Brain microvascular endothelial cell (primary cell): ENCODE measurements around the gene VIPR2.

Source experiments
- DNase-seq: peaks from one replicate; pipeline ENCODE4 v3.0.0-alpha.2; 2020
- H3K27ac ChIP-seq: fragments of 250-450 bp; sonication (Bioruptor Pico); 2 replicates; pipeline ENCODE4 v1.5.1; 2020; ENCODE audit warnings: mild to moderate bottlenecking, moderate library complexity
- H3K27me3 ChIP-seq: fragments of 250-450 bp; sonication (Bioruptor Pico); replicated peaks from 2 replicates; pipeline ENCODE4 v1.5.1; 2020; ENCODE audit warnings: mild to moderate bottlenecking
- H3K36me3 ChIP-seq: fragments of 250-450 bp; sonication (Bioruptor Pico); replicated peaks from 2 replicates; pipeline ENCODE4 v1.5.1; 2020; ENCODE audit warnings: mild to moderate bottlenecking
- H3K4me3 ChIP-seq: 2 replicates; pipeline ENCODE4 v1.5.1; 2011; ENCODE audit warnings: low read depth, mild to moderate bottlenecking, control low read depth, low read length, moderate library complexity
- CTCF ChIP-seq: IDR thresholded peaks from 2 replicates; pipeline ENCODE4 v1.5.1; 2011; ENCODE audit warnings: low read depth, mild to moderate bottlenecking, moderate library complexity, low read length, control low read depth, inconsistent platforms; ENCODE audit errors: missing control alignments
- in situ Hi-C: cut with HindIII; loops from 2 replicates; pipeline ENCODE4 v1.10.0; 2017; ENCODE audit warnings: low sequenced_read_pairs, low pct_ligation_motif_present

VIPR2 gene

GRCh38 chr7:159159731-159160130 is 15.1 kb upstream of the VIPR2 start:
- Histone ChIP-seq H3K27ac (no peak overlapping the region), H3K4me3 (no peak overlapping the region), H3K36me3 (no peaks in the 10 kb centered on the region), H3K27me3 (no peaks in the 10 kb centered on the region)
- DNase-seq, result no peak
- in situ Hi-C loops, result no loop called here
- no peak for TF ChIP-seq CTCF

DNA sequence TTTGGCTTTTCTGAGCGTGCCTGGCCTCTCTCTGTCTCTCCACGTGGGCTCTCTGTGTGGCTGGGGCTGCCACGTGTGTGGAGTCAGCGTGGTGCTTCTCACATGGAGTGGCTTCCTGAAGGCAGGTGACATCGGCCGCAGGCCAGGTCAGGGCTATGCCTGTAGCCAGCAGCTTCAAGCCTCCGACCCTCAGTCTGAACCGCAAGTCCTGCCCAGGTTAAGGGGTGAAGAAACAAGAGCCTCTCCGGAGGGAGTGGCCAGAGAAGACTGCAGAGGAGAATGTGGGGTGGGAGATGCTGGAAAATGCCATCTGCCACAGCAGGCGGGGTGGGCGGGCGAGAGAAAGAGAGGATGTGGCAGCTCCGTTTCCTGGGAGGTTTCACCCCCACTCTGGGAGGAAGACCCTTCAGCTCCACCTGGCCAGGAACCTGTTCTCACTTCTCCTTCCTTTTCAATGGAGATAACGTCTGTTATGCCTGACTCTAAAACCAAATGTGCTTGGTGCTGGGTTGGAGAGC is 14.3 kb upstream of the VIPR2 start:
- TF ChIP-seq CTCF, result no peak
- Histone ChIP-seq H3K27me3 (no peaks in the 10 kb centered on the region), H3K27ac (no peak overlapping the region), H3K4me3 (no peak overlapping the region), H3K36me3 (no peaks in the 10 kb centered on the region)
- DNase-seq, result no peak
- in situ Hi-C loops, result no loop called here

DNA sequence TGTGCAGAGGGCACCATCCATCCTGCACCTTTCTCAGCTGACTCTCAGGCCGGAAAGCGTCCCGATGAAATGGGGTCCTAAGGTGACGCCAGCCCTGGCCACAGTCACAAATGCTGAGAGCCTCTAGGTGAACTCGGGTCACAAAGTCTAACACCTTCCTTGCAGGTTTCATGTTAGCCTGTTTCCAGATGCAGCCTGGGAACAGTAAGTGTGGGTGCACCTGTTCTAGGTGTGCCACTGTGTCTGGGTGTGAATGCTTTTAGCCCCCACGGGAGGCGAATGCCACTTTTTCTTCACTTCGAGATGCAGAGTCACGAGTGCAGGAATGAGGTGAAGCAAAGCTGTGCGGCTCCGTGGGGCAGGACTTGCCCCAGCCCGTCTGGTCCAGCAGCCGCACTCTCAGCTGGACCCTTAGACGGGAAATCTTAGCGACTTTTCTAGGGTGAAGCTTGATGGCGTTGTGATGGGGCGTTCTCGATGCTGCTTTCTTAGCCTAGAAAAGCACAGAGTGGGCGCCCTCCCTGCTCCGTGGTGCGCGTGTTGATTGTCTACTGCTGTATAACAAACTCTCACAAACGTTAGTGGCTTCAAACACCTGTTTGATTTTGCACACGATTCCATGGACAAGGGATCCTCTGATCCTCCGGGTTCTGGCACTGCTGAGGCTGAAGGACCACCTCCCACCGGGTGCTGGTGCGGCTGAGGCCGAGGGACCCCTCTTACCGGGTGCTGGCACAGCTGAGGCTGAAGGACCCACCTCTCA is 13.6 kb upstream of the VIPR2 start:
- Histone ChIP-seq H3K4me3 (no peak overlapping the region), H3K27ac (no peak overlapping the region), H3K36me3 (no peaks in the 10 kb centered on the region), H3K27me3 (no peaks in the 10 kb centered on the region)
- in situ Hi-C loops, result no loop called here
- TF ChIP-seq CTCF, result no peak
- DNase-seq, result no peak

- H3K36me3 ChIP-seq, result no peaks in the 10 kb centered on the region
- TF ChIP-seq CTCF, result no peak
- DNase-seq, result no peak
- in situ Hi-C loops, result no loop called here
- no peaks in the 10 kb centered on the region for H3K27me3 ChIP-seq
- H3K4me3 ChIP-seq, result no peak overlapping the region
- no peak overlapping the region for H3K27ac ChIP-seq
Measured at GRCh38 chr7:159157714-159158113, 13.0 kb upstream of the VIPR2 start.

- no peak overlapping the region for H3K4me3 ChIP-seq
- H3K27ac ChIP-seq, result no peak overlapping the region
- DNase-seq, result no peak
- no peak for TF ChIP-seq CTCF
- in situ Hi-C loops, result no loop called here
- H3K36me3 ChIP-seq, result no peaks in the 10 kb centered on the region
- no peaks in the 10 kb centered on the region for H3K27me3 ChIP-seq
Measured at GRCh38 chr7:159156436-159157245, 12.0 kb upstream of the VIPR2 start.
